Measurements from ENCODE around the gene CMIP. TPM values are rescaled to one million over a fixed set of nuclear protein-coding genes. Genes with fewer than 3 reads are reported as not detected.

The CMIP gene
- total RNA-seq, 1 experiment from 2014 or later, result 4.1 TPM

DNA sequence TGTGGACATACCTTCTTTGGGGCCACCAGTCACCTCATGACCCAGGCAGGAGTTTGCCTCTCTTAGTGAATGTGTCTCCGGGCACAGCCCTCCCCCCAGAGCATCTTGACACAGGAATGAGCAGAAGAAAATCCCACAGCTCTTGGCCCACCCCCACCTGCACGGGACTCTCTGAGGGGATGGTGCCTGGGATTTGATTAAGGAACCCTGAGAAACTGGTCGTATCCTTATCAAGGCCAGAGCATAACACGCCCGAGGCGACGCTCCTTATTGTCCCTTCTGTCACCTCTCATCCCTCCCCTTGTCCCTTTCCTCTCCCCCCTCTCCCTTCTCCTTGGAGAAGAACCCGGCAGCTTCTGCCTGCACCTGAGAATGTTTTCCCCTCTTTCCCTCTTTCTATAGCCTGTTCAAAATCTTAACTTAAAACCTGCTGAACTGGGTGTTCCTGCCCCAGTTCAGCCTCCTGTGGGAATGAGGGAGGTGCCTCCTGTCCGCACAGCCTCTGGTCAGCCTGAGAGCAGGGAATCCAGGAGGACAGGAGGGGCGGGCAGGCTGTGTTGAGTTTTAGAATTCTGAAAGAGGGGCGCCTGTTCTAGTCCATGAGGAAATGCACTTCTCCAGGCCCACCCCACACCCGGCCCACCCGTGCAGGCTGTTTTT lies 193.8 kb downstream of the CMIP start:
- DNase-seq (ENCODE audit: low spot score), result no peak

DNA sequence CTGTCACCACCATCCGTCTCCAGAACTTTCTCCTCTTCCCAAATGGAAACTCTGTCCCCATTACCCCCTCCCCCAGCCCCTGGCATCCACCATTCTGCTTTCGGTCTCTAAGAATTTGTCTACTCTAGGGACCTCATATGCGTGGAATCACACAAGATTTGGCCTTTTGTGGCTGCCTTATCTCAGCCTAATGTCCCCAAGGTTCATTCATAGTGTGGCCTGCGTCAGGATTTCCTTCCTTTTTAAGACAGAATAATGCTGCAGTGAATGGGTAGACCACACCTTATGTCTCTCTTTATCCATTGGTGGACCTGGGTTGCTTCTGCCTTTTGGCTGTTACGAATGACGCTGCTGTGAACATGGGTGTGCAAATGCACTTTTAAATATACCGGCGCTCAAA lies 194.7 kb downstream of the CMIP start:
- no peak for DNase-seq (ENCODE audit: low spot score)

DNA sequence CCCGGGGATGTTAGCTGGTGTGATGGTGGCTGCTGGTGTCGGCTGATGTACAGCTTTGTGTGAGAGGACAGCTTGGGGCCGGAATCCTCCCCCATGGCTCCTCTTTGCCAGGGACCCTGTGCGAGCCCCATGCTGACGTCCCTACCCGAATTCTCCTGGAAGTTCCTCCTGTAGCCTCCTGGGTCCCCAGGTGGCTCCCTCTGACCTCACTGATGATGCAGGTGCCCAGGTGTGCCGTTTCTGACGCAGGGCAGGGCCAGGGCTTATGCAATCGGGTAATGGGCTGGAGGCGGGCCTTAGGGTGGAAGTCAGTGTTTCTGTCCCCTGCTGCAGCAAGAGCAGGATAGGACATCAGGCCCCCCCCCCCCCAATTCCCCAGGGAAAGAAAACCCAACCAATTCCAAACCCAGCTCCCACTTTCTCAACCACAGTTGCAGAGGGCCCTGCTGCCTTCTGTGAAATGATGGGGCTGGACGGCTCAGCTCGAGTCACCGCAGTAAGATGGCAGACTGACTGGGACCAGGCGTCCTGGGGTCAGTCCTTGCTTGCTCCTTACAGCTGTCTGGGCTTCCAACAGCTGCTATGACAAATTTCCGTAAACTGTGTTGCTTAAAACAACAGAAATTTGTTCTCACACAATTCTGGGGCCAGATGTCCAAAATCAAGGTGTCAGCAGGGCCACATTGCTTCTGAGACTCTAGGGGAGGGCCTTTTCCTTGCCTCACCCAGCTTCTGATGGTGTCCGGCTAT lies 195.5 kb downstream of the CMIP start:
- no peak for DNase-seq (ENCODE audit: low spot score)

- DNase-seq (ENCODE audit: low spot score), result no peak
These were observed 196.1 kb downstream of the CMIP start for GRCh38 chr16:81640681-81641070.

DNA sequence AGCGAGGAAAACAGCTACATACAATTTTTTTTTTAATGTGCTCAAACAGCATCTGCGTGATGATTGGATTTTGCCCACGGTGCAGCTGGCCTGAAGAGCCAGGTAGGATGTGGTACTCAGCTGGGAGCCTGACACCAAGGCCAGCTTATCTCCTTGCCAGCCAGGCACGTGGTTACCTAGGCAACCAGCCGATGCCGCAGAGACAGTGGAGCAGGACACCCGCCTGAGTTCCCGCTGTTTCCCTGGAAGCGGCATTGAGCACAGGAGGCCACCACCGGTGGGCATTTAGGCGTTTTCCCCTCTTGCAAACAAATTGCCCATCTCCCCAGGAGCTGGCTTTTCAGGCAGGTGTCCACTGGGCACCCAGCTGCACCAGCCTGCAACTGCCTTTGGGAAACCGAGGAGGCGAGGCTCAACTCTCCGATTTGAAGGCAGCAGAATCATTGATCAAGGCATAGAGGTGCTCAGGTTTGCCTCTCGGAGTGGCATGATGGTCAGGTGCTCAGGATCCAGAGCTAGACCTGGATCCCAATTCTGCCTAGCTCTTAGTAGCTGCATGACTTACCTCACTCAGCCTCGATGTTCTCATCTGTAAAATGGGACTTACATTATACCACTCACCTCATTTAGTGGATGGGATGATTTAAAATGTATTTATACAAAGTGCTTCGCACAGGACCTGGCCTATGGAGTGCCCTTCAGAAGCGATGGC lies 196.9 kb downstream of the CMIP start:
- DNase-seq (ENCODE audit: low spot score), result no peak

- no peak for DNase-seq (ENCODE audit: low spot score)
These were observed 197.5 kb downstream of the CMIP start for GRCh38 chr16:81642107-81642436.

GRCh38 chr16:81642943-81643342 lies 198.3 kb downstream of the CMIP start:
- DNase-seq (ENCODE audit: low spot score), result no peak

- DNase-seq (ENCODE audit: low spot score), result peak; percentile 79
These were observed 200.7 kb downstream of the CMIP start for GRCh38 chr16:81645266-81645694.

DNA sequence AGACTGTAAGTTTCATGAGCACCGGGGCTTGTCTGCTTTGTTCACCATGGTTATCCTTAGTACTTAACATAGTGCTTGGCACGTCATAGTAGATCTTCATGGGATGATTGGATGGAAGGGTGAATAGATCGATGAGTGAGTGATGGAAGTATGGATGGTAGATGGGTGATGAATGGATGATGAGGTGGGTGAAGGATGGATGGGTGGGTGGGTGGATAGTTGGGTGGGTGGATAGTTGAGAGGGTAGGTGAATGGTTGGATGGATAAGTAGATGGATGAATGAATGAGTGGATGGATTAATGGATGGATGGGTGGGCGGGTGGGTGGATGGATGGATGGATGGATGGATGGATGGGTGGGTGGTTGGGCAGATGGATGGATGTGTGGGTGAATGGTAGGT lies 201.3 kb downstream of the CMIP start:
- DNase-seq (ENCODE audit: low spot score), result no peak

- peak; percentile 83 for DNase-seq (ENCODE audit: low spot score)
These were observed 202.0 kb downstream of the CMIP start for GRCh38 chr16:81646561-81646960.

DNA sequence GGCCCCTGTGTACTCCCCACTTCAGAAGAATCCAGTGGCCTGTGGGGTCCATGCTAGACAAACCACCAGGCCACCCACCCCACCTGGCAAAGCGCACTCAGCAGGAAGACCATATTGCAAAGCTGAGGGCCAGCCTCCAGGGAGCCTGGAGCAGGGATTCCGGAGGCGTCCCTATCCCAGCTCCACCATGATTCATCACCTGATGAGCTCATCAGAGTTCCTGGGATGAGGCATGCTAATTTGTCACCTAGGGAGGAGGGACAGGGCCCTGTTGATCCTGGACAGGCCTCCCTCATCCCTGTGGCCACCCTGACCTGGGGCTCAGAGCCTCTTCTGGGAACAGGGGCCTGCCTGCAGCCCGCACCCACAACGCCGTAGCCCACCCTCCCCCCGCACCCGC lies 202.9 kb downstream of the CMIP start:
- peak; percentile 47 for DNase-seq (ENCODE audit: low spot score)

- no peak for DNase-seq (ENCODE audit: low spot score)
These were observed 205.1 kb downstream of the CMIP start for GRCh38 chr16:81649561-81650184.

DNA sequence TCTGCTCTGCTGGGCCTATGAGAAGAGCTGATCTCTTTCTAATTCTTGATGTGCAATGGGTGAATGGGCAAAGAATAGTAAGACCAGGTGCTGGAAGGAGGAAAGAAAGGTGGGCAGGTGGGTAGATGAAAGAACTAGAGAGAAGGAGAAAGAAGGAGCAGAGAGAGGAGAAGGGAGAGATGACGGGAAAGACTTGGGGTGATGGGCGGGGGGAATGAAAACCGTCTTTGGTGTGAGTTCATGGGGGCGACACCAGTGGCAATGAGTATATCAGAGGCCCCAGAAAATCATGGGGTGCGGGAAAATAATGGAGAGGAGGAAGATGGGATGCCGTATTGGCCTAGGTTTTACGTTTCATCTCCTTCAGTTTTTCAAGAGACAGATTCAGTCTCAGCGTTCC lies 205.7 kb downstream of the CMIP start:
- DNase-seq (ENCODE audit: low spot score), result no peak

GRCh38 chr16:81650982-81651562 lies 206.5 kb downstream of the CMIP start:
- DNase-seq (ENCODE audit: low spot score), result no peak

GRCh38 chr16:81651758-81652718 lies 207.4 kb downstream of the CMIP start:
- no peak for DNase-seq (ENCODE audit: low spot score)

DNA sequence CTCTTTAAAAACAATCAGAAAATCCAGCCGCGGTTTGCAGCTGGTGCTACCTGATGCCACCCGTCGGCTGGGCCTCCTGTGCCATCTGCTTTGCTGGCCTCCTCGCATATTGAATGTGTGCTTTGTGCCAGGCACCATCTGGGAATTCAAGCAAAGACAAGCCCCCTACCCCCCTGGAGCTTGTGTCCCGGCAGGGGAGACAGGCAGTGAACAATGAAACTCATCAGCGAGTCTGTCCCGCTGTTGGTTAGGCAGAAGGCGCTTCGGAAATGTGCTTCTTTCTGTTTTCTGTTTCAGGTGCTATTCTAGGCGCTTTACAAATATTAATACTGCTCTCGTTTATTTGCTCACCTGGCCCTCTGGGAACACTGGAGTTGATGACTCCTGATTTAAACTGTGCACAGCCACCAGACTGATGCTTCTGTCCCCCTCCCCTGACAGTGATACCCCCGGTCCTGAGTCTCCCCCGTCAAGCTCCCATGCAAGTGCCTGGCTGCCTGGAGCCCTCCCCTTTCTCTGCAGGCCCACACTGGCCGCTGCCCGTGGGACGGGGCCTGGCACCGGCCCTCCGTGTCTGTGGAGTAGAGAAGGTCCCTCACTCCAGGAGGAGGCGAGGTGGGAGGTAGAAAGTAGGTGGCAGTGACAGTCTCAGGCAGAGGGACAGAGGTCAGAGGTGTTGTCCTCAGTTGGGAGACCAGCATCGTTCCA lies 208.3 kb downstream of the CMIP start:
- DNase-seq (ENCODE audit: low spot score), result no peak

- no peak for DNase-seq (ENCODE audit: low spot score)
These were observed 209.7 kb downstream of the CMIP start for GRCh38 chr16:81654346-81654745.

DNA sequence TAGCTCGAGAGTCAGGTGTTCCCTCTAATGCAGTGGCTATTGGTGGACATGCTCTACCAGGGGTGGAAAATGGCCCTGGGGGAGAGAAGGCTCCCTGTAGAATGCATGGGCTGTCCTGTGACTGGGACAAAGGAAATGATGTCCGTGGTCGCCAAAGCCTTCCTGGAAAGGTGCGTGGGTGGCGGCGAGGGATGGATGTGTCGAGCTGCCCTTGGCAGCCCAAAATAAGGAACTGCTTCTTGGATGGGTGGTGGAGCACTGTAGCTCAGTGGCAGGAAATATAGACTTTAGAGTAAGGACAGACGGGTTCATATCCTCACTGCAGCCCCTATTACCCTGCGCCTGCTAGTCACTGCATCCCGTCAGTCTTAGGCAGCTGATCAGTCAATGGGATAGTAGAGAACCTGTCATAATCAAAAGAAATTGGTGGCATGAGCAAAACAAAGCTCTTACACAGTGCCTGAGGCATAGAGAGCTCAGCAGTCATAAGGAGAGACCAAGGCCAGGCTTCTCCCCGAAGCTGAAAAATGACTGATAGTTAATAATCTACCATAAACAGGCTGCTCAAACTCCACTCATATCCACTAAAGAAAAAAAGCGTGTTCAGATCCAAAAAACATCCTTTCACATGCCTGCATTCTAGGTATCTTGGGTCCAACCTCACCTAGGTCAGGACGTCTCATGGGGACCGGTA lies 211.0 kb downstream of the CMIP start:
- no peak for DNase-seq (ENCODE audit: low spot score)

GRCh38 chr16:81657224-81657623 lies 212.6 kb downstream of the CMIP start:
- DNase-seq (ENCODE audit: low spot score), result no peak

DNA sequence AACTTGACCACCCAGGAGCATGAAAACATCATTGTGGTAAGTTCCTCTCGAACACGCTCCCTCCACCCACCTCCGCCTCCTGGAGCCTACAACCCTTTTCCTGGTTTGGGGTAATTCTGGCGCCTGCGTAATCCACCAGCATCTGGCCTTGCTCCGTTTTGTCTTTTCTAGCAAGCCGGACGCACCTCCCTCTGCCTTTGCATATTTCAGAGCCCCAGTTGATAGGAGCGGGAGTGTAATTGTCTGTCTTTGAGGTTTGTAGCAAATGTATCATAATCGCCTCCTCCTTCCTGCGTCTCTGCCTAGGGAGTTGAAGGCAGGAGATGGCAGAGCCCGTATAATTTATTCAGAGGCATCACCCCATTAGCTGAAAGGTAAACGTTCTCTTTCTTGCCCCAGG lies 213.2 kb downstream of the CMIP start:
- DNase-seq (ENCODE audit: low spot score), result no peak

Data from H4 (cell line).